Kidney capillary endothelial cell (primary cell): ENCODE measurements around the gene DOCK9.

ENCODE experiments used
- DNase-seq: peaks from one replicate; pipeline ENCODE4 v3.0.0-alpha.2; 2018; ENCODE audit warnings: low spot score

Gene DOCK9

DNA sequence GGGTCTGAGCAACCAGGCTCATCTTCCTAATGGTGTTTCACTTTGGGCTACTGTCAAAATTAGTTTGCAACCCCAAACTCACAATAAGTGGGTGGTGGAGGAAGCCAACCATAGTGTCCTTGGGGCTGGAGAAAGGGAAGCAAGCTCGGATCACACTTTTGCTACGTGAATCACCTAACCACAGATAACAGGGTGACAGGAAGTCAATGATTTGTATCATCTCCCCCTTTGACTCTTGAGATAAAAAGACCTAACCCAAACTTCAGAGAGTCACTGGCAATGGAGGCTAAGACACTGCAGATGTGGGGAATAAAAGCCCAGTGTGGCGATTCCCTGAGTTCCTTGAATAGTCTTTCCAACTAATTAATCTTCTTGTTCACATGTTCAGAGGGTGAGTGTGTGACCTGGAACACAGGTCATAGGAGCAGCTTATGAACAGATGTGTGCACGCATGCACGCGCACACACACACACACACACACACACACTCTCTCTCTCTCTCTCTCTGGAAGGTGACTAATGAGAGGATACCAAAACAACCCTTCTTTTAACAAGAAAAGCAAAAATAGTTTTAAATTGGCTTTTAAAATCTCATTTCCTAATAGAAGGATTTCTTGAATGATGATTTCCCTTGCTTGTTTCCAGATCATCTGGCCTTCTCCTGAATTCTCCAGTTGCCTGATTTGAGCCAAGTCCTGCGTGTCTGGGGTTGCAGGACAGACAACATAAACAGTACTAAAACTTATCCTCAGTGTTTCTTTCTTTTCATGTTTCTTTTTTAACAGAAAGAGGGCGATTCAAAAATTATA lies 21.2 kb upstream of the DOCK9 start:
- no peak for DNase-seq

DNA sequence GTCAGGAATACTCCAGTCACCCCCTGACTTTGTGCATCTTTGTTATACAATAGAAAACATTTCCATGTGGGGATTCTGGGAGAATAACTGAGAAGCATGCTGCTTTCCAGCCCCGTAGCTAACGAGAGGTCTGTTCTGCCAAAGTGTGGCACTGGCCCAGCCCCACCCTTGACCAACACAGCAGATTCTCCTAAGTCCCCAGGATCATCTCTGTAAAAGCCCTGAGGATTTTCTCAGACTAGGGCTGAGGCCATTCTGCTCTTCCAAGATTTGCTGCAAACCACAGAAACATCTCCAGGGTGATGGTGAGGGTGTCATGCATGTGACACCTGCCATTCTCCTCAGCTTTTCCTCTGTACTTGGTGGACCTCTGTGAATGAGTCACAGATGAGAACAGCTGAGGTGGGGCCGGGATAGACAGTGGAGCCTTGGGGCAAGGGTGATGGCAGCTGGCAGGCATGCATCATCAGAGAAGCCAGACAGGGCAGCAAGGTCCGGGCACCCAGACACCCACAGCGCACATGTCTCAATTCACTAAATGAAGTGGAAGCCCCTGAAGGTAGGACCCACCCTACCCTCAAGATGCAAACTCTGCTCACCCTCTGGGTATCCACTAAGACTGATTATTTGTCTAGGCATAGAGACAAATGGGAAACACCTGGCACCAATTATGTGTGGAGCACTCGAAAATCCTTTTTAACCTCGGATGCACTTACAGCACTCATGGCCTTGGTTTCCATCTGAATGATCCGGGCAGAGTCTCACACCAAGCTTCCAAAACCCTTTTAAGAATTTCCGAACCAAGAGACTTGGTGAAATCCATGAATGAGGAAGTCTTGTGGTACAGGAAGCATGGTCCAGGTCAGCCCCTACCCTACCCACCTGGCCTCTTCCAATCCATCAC lies 20.1 kb upstream of the DOCK9 start:
- DNase-seq, result no peak

DNA sequence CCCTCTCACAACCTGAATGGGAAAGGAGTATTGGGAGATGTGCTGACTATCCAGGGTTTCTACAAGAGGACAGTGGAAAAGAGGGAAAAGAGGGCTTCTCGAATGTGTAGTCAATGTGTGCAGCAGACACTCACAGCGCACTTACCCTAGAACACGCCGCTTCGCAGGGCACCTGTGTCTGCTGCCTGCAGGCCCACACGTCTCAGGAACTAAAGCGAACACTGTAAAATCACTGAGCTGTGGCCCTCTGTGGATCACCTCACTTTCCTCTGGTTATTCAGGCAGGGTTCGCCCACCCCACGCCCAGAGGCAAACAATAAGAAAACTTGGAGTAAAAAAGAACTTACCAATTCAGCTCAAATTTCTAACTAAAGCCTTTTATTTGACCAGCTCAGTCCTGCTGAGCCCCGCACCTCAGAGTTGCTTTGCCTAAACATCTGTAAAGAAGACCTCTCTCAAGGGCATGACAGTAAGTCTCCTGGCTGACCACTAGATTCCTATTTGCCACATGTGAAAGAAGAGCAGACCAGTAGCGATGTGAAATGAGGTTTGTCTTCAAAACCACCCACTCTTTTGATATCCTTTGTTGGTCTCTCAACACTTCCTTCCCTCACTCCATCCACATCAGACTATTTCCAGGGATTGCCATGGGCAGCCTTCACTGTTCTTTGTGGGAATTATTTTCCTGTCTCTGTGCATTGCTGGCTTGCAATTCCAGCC lies 19.3 kb upstream of the DOCK9 start:
- no peak for DNase-seq

DNA sequence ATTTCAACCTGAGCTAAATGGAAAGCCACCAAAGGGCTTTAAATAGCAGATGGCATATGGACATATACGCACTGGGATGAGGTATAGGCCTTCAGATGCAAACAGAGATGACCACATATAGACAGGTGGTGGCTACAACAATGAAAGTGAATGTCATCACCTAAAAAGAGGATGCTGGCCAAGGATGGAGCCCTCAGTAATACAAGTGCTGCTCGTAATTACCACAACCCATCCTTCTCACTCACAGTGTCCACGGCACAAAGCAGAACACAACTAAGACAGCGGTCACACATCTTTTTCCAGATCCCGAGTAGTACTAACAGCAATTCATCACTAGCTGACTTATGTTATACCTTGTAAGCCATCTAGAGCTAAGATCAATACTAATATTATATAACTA lies 18.2 kb upstream of the DOCK9 start:
- DNase-seq, result no peak

DNA sequence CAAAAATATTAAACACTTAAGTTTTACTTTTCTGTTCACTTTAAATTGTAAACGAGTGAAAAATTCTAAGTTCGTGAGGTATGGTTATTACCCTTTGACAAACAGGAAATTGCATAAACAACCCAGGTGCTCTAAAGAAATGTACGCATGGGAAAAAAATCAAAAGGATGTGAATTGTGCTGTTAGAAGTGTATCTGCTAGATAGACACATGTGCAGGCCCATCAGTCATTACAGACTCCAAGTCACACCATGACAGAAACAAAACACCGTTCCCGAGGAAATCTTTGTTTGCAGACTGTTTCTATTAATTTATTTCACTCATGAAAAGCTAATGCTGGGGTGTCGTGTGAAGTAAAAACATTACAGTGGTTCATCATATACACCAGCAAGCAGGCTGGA lies 17.0 kb upstream of the DOCK9 start:
- DNase-seq, result no peak

DNA sequence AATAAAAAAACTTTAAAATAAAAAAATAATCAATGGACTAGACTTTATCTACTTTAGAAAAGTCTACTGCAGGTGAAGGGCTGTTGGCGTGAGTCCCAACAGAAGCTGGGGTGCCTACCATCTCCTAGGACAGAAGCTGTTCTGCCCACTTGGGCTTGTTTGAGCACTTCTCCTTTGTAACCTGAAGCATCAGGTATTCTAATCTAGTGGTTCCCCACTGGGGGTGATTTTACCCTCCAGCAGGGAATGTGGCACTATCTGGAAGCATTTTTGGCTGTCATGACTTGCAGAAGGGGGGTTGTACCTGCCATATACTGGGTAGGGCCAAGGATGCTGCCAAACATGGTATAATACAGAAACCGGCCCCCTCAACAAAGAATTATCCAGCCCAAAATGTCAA lies 16.2 kb upstream of the DOCK9 start:
- no peak for DNase-seq

DNA sequence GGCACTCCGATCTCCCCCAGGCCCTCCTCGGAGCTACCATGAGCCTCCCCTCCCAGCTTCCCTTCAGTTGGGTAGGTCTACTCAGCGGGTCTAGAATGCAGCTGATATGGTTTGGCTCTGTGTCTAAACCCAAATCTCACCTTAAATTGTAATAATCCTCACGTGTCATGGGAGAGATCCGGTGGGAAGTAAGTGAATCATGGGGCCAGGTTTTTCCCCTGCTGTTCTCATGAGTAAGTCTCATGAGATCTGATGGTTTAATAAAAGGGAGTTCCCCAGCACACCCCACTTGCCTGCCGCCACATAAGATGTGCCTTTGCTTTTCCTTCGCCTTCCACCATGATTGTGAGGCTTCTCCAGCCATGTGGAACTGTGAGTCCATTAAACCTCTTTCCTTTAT lies 14.5 kb upstream of the DOCK9 start:
- DNase-seq, result no peak

DNA sequence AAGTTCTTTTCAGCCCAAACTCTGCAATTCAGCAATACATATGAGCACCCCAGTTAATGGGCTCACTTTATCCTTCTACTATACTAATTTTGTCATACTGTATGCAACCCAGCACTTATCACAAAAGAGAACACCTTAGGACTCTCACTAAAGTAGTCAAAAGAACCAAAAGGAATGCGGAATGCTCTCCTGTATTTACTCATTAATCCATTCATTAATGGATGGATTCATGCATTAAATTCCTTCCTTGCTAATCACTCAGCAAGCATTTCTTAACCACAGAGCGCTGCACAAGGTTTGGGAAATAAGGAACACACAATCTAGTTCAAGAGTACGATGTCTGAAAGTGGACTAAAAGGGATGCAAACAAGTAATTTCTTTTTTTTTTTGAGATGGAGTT lies 12.8 kb upstream of the DOCK9 start:
- no peak for DNase-seq

DNA sequence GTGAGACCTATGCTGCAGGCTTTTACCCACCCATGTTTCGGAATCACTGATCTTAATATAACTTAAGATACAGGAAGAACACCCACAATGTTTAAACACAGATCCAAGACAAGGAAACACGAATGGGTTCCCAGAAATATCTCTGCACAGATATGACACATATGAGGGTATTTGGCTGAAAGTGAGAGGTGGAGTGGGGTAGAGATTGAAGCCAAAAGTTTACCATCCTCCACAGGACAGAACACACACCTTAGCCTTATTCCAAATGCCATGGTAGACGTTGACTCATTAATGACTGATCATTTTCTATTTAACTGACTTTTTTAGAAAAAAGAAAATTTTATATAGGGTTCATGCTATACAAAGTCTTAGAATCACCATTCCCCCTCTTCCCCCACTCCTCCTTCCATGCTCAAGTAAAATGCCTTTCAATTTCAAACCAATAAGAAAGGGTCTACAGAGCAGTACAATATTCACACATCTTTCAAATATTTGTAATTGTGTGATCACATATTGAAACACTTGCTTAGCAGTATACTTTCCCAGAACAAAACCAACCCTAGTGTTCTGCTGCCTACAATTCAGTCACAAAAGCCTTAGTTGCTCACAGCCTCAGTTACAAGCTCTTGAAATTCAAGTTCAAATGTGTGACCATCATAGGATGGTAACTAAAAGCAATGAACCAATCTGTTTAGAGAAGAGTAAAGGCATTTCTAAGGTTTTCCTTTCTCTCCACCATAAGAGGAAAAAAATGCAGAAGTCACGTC lies 11.8 kb upstream of the DOCK9 start:
- no peak for DNase-seq

DNA sequence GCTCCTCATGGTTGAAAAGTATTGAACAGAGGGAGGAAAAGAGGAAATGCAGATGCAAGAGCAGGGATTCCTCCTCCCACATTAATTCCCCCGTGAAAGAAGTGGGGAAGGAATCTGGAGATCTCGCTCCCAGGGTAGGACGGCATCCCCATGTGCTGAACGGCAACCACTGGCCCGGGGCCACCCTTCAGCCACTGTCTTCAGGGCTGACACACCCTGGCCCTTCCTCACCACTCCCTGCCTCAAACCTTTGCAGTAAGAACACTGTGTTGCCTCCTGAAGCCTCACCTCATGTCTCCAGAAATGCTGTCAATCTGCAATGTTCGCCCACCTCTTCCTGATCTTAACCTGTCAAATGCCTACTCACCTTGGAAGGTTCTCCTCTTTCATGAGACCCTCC lies 10.9 kb upstream of the DOCK9 start:
- DNase-seq, result no peak

DNA sequence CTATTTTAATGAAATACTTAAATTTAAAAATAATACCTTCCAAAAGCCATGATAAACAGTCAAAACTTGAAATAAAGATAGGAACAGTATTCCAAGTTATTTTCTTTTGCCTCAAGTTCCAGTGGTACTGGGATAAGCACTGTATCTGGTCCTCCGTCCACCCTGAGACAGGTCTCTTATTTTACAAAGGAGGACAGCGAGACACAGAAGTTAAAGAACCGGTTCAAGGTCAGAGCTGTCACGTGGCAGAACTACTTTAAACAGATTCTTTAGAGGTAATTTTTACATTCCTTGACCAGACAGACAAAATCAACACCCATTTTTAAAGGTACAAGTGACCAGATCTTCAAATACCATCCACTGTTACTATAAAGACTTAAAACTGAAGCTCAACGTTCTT lies 10.4 kb upstream of the DOCK9 start:
- DNase-seq, result no peak

DNA sequence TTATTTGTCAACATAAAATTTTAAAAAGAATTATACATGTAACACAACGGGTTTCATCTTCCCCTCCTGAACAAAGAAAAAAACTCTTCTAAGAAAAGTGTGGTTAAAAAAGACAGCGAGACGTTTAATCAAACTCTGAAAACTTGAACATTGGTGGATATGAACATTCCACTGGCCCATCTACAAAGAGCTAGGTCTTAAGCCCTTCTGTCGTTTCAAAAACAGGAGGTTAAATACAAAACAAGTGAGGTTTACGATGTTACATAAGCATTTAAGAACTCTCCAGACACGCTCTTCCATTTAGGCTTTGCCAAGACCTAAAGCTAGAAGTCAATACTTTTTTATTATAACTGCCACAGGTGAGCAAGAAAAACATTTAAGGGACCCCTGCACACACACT lies 9.4 kb upstream of the DOCK9 start:
- DNase-seq, result no peak

DNA sequence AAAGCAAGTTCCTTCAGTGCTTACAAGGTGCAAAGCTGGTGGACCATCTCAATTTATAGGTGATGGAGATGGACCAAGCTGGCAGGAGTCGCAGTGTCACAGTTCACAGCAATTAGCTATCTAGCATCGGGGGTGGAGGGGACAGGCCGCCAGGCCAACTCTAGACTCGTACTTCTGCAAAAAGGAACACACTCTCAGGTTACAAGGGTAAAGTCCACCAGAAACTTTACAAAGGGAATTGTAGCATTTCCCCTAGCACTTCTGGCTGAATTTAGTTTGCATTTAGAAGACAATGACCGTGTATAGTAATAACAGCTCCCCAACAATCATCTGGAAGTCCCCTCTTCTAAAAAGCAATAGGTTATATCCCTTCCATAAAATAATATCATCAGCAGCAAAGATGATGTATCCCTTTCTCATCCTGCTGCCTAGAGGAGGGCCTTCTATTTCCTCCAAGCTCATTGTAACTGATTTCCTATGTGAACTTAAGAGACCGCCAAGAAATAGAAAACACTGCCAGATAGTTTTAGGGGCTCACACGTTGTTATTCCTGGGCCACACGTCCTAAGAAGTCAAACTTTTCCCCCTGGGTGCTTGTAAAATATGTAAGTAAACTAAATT lies 8.5 kb upstream of the DOCK9 start:
- no peak for DNase-seq

DNA sequence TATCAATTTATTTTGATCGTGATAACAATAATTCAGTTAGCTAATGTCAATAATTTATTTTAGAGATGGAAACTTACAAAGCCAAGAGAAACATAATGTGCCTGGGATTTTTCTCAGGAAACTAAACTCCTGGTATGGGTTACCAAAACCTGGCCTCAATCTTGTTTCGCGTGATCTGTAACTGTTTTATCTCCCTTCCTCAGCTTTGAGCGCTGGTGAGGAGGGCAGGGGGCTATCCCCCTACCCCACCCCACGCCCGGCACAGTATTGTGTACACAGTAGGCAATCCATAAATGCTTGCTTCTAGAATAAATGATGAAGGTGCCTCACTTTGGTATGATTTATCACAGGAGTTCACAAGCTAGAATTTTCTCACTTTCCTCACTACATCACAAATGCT lies 7.7 kb upstream of the DOCK9 start:
- no peak for DNase-seq

DNA sequence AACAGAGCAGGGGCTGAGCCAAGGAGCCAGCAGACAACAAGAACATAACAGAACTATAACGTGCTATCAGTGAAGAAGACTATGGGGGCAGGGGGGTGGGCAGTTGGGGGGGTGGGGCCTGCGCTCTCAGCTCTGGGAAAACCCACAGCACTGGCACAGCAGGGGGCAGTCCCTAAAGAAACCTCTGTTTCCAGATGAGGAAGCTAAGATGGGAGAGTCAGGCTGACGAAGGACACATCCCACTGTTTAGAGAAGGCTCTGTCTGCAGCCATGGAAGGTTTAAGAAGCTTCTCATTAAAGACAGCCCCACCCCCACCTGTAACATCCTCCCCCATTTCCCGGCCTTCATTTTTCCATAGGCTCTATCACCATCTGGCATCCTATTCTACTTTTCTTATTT lies 7.1 kb upstream of the DOCK9 start:
- DNase-seq, result no peak

DNA sequence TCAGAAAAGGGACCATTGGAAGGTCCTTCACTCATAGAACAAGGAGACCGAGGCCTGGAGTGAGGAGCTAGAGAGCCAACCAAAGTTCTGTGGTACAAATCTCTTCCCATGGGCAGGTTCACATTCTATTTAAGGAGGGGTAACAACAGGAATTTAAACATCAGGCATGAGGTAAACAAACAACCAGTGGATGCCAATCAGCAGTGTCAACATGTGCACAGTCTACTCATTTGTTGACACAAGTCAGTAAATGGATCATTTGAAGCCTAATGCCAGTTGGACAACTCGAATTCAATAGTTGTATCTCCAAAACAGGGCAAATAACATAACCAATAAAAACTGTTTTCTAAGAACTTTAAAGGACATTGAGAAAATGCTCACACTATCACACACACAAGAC lies 6.3 kb upstream of the DOCK9 start:
- no peak for DNase-seq

DNA sequence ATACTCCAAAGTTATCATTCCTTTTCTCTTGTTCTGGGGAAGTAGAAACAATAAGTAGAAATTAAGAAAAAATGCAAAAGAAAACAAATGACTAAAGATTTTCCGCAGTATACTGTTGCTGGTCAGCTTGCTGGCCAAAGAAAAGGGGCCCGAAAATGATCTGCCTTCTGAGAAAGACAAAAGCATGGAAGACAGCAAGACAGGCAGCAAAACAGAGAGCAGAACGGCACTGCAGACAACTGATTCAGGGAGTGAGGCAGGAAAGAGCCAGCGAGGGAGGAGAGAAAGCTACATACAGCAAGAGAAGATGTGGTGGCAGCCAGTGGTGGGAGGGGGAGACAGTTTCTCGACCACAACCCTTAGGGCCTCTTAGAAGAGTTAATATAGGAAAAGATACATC lies 5.3 kb upstream of the DOCK9 start:
- DNase-seq, result no peak

DNA sequence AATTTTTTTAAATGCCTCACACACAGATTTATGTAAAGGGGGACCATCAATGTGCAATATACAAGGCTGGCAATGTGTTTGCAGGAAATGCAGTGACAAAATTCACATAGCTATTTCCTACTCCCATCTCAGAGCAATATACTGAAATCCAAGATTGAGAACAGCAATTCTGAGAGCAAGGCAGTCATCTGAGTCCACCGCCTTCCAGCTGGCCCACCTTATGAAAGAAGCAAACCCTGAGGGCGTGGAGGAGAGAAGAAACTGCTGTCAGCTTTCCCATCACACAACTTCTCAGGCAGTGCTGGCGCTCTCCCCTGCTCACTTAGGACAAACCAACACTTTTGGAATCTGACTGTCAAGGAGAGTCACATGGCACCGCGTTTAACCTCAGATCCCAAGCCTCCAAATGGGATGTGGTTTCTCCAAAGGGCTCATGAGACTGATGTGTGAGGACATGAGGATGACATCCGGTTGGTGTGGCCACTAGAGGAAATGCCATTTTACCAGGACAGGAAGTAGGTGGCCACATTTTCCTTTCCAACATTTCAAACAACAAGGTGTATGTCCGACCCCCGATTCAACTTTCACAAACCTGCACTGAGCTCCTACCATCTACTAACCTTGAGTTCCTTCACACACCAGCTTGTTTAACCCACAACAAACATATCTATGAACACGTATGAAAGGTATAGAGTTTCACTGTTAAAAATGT lies 3.7 kb upstream of the DOCK9 start:
- peak; percentile 59 for DNase-seq

DNA sequence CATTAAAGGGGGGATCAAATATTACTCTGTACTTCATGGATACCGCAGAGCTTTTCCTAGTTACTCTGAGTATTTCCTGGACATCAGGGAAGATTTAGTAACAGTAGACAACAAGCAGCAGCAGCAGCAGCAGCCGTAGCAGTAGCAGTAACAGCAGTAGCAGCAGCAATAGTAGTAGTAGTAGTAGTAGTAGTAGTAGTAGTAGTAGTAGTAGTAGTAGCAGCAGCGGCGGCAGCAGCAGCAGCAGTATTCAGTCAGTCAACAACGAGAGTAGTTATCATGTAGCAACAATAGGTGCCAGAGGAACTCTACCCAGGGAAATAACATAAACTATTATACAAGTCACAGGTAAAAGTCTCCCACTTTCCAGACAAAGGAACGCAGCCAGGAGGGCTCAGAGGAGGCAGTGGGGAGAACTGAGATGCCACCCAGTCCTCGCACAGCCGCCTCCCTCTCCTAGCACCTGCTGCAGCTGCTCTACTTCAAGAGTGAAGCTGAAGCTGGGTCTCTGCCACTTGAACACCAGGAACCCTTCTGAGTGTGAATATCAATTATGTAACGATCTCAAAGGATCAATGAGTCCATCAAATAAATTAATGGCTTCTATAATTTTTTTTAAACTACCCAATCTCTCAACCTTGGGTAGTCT lies 1.3 kb upstream of the DOCK9 start:
- DNase-seq, result no peak

DNA sequence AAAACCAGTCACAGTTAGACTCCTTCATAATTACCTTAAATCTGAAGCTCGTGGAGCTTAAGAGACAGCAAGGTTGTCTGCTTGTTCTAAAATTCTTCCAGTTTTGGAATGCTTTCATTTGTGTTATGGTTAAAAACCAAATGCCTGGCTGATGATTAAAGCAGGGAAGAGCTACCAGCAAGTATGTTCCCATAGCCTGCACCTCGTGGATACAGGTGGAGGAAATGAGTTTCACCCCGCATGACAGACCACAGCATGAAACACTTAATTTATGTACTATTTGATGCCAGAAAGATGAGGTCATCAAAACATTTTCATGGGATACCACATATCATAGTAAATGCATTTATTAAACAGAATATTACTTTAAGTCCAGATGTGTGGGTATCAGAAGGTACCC lies 416 bp upstream of the DOCK9 start:
- DNase-seq, result peak; percentile 85
